ENCODE results near the gene CNOT6. TPM values are rescaled to one million over a fixed set of nuclear protein-coding genes. Genes with fewer than 3 reads are reported as not detected.

Gene CNOT6
- total RNA-seq, 6 donors from 2014 or later = 9.7 to 27.8 (median 18.2) TPM

GRCh38 chr5:180557217-180557809 is 63.1 kb downstream of the CNOT6 start:
- ATAC-seq (ENCODE audit: low FRiP score in 2 of 2) (no peak), DNase-seq (no peak)
- 91 to 98% methylated on average over 2 of the region's 2 CpGs for WGBS, 2 donors
- Histone ChIP-seq H3K4me1 (peaks cover 0 to 7% (median 0%) of the 10 kb centered on the region in 4 donors), H3K27me3 (no peaks in the 10 kb centered on the region), H3K36me3 (peaks cover 0 to 28% (median 0%) of the 10 kb centered on the region in 4 donors), H3K9me3 (no peaks in the 10 kb centered on the region), H3K4me3 (no peak overlapping the region), H3K27ac (no peak overlapping the region)
- TF ChIP-seq EP300 (IDR thresholded peaks at IDR 0.05) (no peak), CTCF (IDR thresholded peaks at IDR 0.05) (no peak), POLR2A (IDR thresholded peaks at IDR 0.05) (no peak), POLR2AphosphoS5 (IDR thresholded peaks at IDR 0.05) (no peak)

GRCh38 chr5:180558232-180558631 is 64.1 kb downstream of the CNOT6 start:
- TF ChIP-seq POLR2AphosphoS5 (IDR thresholded peaks at IDR 0.05) (no peak), POLR2A (IDR thresholded peaks at IDR 0.05) (no peak)
- DNase-seq = peak in 1 of 2 donors; percentile 40
- H3K27me3 ChIP-seq = no peaks in the 10 kb centered on the region
- no peak overlapping the region for H3K27ac ChIP-seq
- H3K4me1 ChIP-seq = peaks cover 0 to 7% (median 0%) of the 10 kb centered on the region in 4 donors
- H3K4me3 ChIP-seq = no peak overlapping the region
- H3K9me3 ChIP-seq = no peaks in the 10 kb centered on the region
- peaks cover 0 to 29% (median 0%) of the 10 kb centered on the region in 4 donors for H3K36me3 ChIP-seq
- peak in 1 of 2 donors; percentile 59 for ATAC-seq (ENCODE audit: low FRiP score in 2 of 2)
- 95 to 97% methylated on average over 11 of the region's 11 CpGs for WGBS, 2 donors

- TF ChIP-seq CTCF (IDR thresholded peaks at IDR 0.05) = no peak
- TF ChIP-seq POLR2A (IDR thresholded peaks at IDR 0.05) = no peak
- no peak for TF ChIP-seq POLR2AphosphoS5 (IDR thresholded peaks at IDR 0.05)
- no peak for TF ChIP-seq EP300 (IDR thresholded peaks at IDR 0.05)
- Histone ChIP-seq H3K27me3 (no peaks in the 10 kb centered on the region), H3K36me3 (peaks cover 14 to 59% (median 21%) of the 10 kb centered on the region in 4 donors), H3K4me3 (no peak overlapping the region), H3K27ac (no peak overlapping the region), H3K4me1 (no peaks in the 10 kb centered on the region), H3K9me3 (no peaks in the 10 kb centered on the region)
- 87 to 91% methylated on average over 3 of the region's 3 CpGs for WGBS, 2 donors
- ATAC-seq (ENCODE audit: low FRiP score in 2 of 2) (no peak), DNase-seq (no peak)
Measured at GRCh38 chr5:180563994-180564393, 69.8 kb downstream of the CNOT6 start.

- Histone ChIP-seq H3K36me3 (peaks cover 14 to 86% (median 40%) of the 10 kb centered on the region in 4 donors), H3K4me3 (no peak overlapping the region), H3K9me3 (no peaks in the 10 kb centered on the region), H3K27me3 (no peaks in the 10 kb centered on the region), H3K27ac (no peak overlapping the region), H3K4me1 (no peaks in the 10 kb centered on the region)
- 81 to 82% methylated on average over 8 of the region's 8 CpGs for WGBS, 2 donors
- no peak for ATAC-seq (ENCODE audit: low FRiP score in 2 of 2)
- no peak for DNase-seq
- no peak for TF ChIP-seq POLR2AphosphoS5 (IDR thresholded peaks at IDR 0.05)
- TF ChIP-seq CTCF (IDR thresholded peaks at IDR 0.05) = no peak
- no peak for TF ChIP-seq EP300 (IDR thresholded peaks at IDR 0.05)
- no peak for TF ChIP-seq POLR2A (IDR thresholded peaks at IDR 0.05)
Measured at GRCh38 chr5:180568914-180569313, 74.7 kb downstream of the CNOT6 start.

GRCh38 chr5:180575571-180575970 is 81.4 kb downstream of the CNOT6 start:
- ATAC-seq (ENCODE audit: low FRiP score in 2 of 2) = no peak

More at GRCh38 chr5:180575571-180575970, 81.4 kb downstream of the CNOT6 start:
- Histone ChIP-seq H3K9me3 (no peaks in the 10 kb centered on the region), H3K27me3 (no peaks in the 10 kb centered on the region), H3K27ac (no peak overlapping the region), H3K4me1 (no peaks in the 10 kb centered on the region), H3K36me3 (peaks cover 0 to 62% (median 20%) of the 10 kb centered on the region in 4 donors), H3K4me3 (no peak overlapping the region)
- 85 to 92% methylated on average over 2 of the region's 2 CpGs for WGBS, 2 donors
- no peak for TF ChIP-seq EP300 (IDR thresholded peaks at IDR 0.05)
- no peak for TF ChIP-seq POLR2A (IDR thresholded peaks at IDR 0.05)
- no peak for TF ChIP-seq CTCF (IDR thresholded peaks at IDR 0.05)
- TF ChIP-seq POLR2AphosphoS5 (IDR thresholded peaks at IDR 0.05) = no peak
- DNase-seq = no peak

All from upper lobe of left lung (tissue), 6 donors.